GM12873 (cell line): ENCODE data around the gene JTB.

Source experiments
- CTCF ChIP-seq: IDR thresholded peaks from 2 replicates; pipeline ENCODE4 v1.5.1; 2012; ENCODE audit warnings: low read depth, mild to moderate bottlenecking, moderate library complexity, low read length, control low read depth; ENCODE audit not compliant: insufficient read depth; ENCODE audit errors: missing control alignments

Gene JTB

GRCh38 chr1:153929981-153930948, 47.2 kb downstream of the JTB start:
- TF ChIP-seq CTCF = peak; percentile 4

- no peak for TF ChIP-seq CTCF
These were observed 48.0 kb downstream of the JTB start for GRCh38 chr1:153929426-153929825.

GRCh38 chr1:153928791-153929341, 48.6 kb downstream of the JTB start:
- TF ChIP-seq CTCF = no peak

- TF ChIP-seq CTCF = no peak
These were observed 49.2 kb downstream of the JTB start for GRCh38 chr1:153928245-153928644.

- no peak for TF ChIP-seq CTCF
These were observed 51.1 kb downstream of the JTB start for GRCh38 chr1:153926405-153926804.
